ENCODE data around the gene LRBA.
"Not testable (repeated sequence)": the region's sequence is repeated elsewhere in the genome, so short reads cannot be mapped to it uniquely, and the experiment has no call there.

Gene LRBA

DNA sequence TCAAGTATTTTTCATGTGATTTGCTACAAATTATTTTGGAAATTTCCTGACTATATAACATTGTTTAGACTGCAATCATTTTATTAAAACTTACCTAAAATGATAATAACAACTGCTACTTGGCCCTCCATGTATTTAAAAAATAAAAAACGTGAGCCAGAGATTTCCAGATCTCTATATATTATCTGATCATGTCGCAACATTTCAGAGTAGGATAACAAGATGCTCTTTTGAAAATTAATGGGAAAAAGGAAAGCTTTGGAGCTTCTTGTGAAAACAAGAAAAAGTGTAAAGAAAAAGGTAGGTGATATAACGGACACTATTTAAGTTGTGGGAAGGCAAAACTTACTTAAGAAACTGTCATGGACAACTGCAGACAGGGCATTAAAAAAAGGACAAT lies 448.0 kb downstream of the LRBA start:
- no peak for DNase-seq (ENCODE audit: low read depth)
- TF ChIP-seq, protein P1, sequence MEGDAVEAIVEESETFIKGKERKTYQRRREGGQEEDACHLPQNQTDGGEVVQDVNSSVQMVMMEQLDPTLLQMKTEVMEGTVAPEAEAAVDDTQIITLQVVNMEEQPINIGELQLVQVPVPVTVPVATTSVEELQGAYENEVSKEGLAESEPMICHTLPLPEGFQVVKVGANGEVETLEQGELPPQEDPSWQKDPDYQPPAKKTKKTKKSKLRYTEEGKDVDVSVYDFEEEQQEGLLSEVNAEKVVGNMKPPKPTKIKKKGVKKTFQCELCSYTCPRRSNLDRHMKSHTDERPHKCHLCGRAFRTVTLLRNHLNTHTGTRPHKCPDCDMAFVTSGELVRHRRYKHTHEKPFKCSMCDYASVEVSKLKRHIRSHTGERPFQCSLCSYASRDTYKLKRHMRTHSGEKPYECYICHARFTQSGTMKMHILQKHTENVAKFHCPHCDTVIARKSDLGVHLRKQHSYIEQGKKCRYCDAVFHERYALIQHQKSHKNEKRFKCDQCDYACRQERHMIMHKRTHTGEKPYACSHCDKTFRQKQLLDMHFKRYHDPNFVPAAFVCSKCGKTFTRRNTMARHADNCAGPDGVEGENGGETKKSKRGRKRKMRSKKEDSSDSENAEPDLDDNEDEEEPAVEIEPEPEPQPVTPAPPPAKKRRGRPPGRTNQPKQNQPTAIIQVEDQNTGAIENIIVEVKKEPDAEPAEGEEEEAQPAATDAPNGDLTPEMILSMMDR (IDR thresholded peaks at IDR 0.05; ENCODE audit: control insufficient read depth, extremely low read depth, insufficient read depth) = no peak
- H3K4me3 ChIP-seq (ENCODE audit: low read depth, low read length) = no peak overlapping the region

DNA sequence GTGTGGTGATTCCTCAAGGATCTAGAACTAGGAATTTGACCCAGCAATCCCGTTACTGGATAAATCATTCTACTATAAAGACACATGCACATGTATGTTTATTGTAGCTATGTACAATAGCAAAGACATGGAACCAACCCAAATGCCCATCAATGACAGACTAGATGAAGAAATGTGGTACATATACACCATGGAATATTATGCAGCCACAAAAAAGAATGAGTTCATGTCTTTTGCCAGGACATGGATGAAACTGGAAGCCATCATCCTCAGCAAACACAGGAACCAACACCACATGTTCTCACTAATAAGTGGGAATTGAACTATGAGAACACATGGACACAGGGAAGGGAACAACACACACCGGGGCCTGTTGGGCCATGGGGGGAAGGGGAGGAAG lies 450.1 kb downstream of the LRBA start:
- DNase-seq (ENCODE audit: low read depth); H3K4me3 ChIP-seq (ENCODE audit: low read depth, low read length): not testable (repeated sequence)

DNA sequence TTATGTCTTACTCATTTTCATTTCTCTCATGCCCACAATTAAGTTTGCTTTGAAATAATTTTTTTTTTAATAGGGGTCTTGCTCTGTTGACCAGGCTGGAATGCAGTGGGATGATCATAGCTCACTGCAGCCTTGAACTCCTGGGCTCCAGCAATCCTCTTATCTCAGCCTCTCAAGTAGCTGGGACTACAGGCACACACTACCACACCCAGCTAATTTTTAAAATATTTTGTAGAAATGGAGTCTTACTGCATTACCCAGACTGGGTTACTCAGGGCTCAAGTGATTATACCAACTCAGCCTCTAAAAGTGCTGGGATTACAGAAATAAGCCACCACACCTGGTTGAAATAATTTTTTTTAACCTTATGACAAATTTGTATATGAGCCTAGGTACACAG lies 452.3 kb downstream of the LRBA start:
- no peak overlapping the region for H3K4me3 ChIP-seq (ENCODE audit: low read depth, low read length)
- TF ChIP-seq, protein P1 (IDR thresholded peaks at IDR 0.05; ENCODE audit: control insufficient read depth, extremely low read depth, insufficient read depth) = no peak
- no peak for DNase-seq (ENCODE audit: low read depth)

DNA sequence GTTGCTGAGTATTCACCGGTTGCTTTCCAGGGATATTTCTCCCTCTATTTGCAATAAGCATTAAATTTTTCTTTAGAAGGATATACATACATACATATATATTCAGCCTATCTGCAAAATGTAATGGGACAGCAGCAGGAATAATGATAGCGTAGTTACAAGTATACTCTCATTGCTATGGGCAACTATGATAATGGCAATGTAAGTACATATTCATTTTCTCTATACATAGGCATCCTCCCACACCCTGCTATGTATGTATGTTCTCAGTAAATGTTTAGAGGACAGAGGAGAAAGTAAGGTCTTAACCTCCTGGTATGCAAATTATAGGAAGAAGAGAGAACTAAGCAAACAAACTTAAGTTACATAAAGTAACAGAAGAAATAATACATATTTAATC lies 452.8 kb downstream of the LRBA start:
- no peak overlapping the region for H3K4me3 ChIP-seq (ENCODE audit: low read depth, low read length)
- TF ChIP-seq, protein P1 (IDR thresholded peaks at IDR 0.05; ENCODE audit: control insufficient read depth, extremely low read depth, insufficient read depth) = no peak
- no peak for DNase-seq (ENCODE audit: low read depth)

DNA sequence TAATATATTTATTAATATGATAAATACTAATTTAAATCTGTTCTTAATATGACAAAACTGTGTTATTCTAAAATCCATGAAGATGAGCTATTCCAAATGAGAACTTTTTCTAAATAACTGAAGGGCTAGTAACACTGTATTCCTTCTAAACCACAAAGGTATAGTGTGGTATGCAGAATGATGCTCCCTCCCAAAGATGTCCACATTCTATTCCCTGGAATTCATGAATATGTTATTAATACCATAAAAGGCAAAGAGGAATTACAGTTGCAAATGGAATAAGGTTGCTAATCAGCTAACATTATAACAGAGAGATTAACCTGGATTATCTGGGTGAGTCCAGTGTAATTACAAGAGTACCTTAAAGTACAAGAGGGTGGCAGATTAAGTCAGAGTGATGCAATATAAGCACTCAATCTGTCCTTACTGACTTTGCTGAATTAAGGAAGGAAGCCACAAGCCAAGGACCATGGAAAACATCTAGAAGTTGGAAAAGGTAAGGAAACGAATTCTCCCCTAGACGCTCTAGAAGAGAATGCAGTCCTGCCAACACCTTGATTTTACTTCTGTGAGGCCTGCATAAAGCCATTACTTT lies 453.8 kb downstream of the LRBA start:
- no peak for DNase-seq (ENCODE audit: low read depth)
- no peak overlapping the region for H3K4me3 ChIP-seq (ENCODE audit: low read depth, low read length)
- TF ChIP-seq, protein P1 (IDR thresholded peaks at IDR 0.05; ENCODE audit: control insufficient read depth, extremely low read depth, insufficient read depth) = no peak

DNA sequence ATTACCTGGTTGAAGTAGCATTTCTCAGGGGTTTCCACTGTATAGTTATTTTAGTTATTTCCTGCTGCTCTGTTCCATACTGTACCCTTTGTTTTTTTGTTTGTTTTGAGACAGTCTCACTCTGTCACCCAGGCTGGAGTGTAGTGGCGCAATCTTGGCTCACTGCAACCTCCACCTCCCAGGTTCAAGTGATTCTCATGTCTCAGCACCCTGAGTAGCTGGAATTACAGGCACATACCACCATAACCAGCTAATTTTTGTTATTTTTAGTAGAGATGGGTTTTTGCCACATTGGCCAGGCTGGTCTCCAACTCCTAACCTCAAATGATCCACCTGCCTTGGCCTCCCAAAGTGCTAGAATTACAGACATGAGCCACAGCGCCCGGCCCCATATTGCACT lies 457.3 kb downstream of the LRBA start:
- DNase-seq (ENCODE audit: low read depth); H3K4me3 ChIP-seq (ENCODE audit: low read depth, low read length): not testable (repeated sequence)

DNA sequence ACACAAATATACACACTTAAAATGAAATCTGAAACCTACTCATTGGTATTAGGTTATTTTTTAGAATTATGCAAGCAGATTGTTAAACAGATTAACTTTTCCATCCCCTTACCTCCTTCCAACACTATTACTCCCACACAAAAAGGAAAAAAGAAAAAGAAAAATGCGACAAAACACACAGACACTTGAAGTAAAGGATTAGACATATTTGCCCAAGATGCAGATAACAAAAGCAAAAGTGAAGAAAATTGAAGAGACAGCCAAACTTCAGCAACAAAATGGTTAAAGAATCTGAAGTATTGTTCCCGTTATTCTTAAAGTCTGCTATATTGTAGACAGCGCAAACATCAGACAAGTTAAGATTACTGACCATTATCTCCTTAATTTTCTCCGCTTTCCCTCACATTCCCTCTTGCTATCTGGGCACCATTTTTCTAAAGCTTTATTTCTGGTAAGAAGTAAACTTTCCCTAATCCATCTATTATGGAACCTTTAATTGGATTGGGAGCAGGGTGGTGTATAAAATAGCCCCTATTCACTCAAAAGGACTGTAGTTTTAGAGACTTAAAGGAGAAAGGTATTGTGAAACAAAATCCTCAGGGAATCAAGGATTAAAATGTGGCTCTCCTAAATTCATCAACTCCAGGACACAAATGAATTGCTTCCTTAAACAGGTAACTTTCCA lies 467.8 kb downstream of the LRBA start:
- no peak overlapping the region for H3K4me3 ChIP-seq (ENCODE audit: low read depth, low read length)
- TF ChIP-seq, protein P1 (IDR thresholded peaks at IDR 0.05; ENCODE audit: control insufficient read depth, extremely low read depth, insufficient read depth) = no peak
- DNase-seq (ENCODE audit: low read depth) = no peak

DNA sequence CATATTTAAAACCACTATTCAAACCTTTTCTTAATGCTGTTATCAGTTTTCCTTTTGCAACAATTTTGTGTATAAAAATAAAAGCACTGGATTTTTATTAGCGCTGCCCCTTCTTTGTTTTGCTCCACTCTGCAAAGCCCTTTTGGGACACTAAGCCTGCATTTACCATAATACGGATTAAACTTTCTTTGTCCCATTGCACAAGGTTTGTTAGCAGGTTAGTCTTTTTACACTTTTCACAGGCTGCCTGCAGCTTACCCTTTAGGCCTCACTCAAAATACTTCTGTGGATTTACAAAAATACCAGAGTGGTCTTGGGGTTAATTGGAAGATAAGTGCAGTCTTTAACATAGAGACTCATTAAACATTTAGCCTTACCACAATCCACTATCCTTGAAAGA lies 468.8 kb downstream of the LRBA start:
- H3K4me3 ChIP-seq (ENCODE audit: low read depth, low read length) = no peak overlapping the region
- DNase-seq (ENCODE audit: low read depth) = no peak
- TF ChIP-seq, protein P1 (IDR thresholded peaks at IDR 0.05; ENCODE audit: control insufficient read depth, extremely low read depth, insufficient read depth) = no peak
